ENCODE measurements around the gene THBS1.

Gene THBS1

GRCh38 chr15:39608185-39609139 is 27.6 kb downstream of the THBS1 start:
- no peak for DNase-seq (ENCODE audit: low read depth)

- DNase-seq (ENCODE audit: low read depth) = no peak
Observed at GRCh38 chr15:39609166-39609916, 28.5 kb downstream of the THBS1 start.

DNA sequence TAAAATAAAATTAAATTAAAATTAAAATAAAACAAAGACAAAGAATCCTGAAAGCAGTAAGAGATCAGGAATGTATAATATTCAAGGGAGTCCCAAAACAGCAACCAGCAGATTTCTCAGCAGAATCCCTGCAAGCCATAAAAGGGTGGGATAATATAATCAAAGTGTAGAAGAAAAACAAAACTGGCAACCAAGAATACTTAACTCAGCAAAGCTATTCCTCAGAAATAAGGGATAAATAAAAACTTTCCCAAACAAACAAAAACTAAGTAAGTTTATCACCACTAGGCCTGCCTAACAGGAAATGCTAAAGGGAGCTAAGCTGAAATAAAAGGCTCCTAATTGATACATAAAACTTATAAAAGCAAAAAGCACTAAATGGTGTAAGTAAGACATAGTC is 29.8 kb downstream of the THBS1 start:
- DNase-seq (ENCODE audit: low read depth) = no peak

- DNase-seq (ENCODE audit: low read depth) = no peak
Observed at GRCh38 chr15:39613271-39613670, 32.4 kb downstream of the THBS1 start.

GRCh38 chr15:39613861-39614260 is 33.0 kb downstream of the THBS1 start:
- DNase-seq (ENCODE audit: low read depth) = no peak

- DNase-seq (ENCODE audit: low read depth) = no peak
Observed at GRCh38 chr15:39616731-39617455, 36.0 kb downstream of the THBS1 start.

DNA sequence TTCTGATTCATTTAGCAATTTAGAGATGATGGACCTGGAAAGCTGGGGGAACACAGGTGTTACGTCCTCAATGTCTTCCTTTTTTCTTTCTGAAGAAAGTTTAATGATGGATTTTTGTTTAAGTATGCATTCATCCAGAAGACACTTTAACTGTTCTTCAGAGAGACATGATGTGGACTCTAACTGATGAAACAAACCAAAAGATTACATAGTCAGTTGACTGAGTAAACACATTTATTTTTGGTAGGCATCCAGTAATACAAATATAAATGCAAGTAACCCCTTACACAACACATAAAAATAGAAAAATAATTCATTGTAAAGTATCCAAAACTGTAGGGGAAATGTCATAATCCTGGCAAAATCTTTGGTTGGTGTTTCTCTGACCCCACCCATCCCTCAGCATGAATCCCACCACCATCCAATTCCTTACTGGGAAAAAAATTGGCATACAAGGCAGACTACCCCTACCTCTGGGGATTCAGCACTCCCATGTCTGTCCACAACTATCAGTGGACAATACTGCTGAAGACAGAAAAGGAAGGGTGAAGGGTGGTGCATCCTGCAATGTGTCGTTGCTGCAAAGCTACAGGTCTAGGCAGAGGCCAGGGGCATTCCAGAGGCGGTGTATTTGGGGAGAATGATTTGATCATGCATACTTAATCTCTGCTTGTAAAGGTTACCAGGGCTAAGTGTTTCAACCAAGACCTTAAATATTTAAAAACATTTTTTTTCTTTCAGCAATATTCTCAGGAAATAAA is 37.4 kb downstream of the THBS1 start:
- no peak for DNase-seq (ENCODE audit: low read depth)

GRCh38 chr15:39621210-39621609 is 40.3 kb downstream of the THBS1 start:
- DNase-seq (ENCODE audit: low read depth) = no peak

GRCh38 chr15:39621976-39622375 is 41.1 kb downstream of the THBS1 start:
- DNase-seq (ENCODE audit: low read depth) = no peak

- no peak for DNase-seq (ENCODE audit: low read depth)
Observed at GRCh38 chr15:39622660-39623516, 42.0 kb downstream of the THBS1 start.

DNA sequence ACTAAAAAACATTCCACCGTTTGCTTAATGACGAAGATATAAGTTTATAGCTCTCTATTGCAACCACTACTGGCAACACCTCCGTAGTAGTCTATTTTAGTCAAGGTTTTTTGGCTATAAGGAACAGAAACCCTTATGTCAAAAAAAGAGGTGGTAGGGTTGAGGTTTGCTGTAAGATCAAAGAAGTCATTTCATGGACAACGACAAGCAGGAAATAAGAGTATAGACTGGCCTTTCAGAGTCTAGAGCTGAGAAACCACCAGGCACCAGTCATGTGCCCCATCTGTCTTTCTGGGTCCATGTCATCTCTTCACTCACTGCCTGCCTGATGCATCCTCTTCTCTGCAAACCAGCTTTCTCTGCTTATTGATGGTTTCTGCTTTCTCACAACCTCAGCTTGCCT is 42.7 kb downstream of the THBS1 start:
- DNase-seq (ENCODE audit: low read depth) = no peak

GRCh38 chr15:39624806-39625205 is 43.9 kb downstream of the THBS1 start:
- peak; percentile 14 for DNase-seq (ENCODE audit: low read depth)

DNA sequence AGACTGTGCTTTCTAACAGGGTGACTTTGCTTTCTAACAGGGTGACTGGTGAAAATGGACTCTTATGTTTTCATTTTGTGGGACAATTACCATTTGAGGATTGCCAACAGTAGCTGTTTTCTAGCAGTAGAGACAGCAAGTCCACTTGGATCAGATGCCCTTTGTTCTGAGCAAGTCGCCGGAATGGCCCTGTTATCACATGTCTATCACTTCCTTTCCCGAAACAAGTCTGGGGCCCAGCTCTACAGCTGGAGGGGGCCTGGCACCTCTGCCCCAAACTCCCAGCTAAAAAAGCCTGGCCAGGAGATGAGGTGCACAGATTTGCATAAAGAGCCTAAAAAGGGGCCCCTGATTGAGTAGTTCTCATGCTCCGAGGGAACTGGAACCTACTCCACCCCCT is 44.6 kb downstream of the THBS1 start:
- no peak for DNase-seq (ENCODE audit: low read depth)

- no peak for DNase-seq (ENCODE audit: low read depth)
Observed at GRCh38 chr15:39625856-39626255, 45.0 kb downstream of the THBS1 start.

DNA sequence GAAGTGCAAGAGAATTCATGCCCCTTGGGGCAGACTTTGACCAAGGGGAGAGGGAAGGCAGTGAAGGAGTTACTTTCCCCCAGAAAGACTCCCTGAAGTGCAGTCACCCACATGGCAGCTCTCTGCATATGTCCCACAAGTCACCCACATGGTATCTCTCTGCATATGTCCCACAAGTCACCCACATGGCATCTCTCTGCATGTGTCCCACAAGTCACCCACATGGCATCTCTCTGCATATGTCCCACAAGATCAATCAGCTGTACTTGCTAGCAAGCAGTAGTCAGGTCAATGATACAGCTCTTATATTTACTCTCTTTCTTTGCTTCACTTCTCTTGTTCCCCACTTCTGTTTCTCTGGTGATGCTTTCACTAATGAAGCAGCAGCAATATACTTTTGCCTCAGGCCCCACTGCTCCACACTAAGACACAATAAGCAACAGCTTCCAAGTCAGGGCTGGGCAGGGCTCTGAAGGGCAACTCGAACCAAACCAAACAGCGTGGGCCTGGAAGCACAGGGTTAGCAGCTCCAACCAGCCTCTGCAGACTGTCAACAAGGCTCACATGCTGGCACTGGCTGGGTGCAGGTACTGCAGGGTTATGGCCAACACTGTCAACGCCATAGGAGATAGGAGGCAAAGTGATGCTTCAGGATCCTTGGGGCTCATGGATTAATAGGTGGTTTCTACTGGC is 46.7 kb downstream of the THBS1 start:
- DNase-seq (ENCODE audit: low read depth) = no peak

DNA sequence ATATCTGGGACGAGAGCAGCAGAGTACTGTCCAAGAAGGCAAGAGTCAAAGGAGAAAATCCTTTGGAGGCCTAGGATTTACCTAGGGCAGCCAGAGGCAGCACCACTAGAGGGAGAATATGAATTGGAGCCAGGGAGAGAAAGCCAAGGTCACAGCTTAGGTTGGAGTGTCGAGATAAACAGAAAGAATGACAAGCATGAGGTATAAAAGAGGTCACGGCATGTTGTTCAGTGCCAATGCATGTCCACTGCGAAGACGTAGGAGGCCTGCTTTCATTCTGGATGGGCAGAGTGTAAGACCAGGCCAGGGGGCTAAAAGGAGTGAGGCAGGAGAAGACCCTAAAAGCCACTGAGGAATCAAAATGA is 47.2 kb downstream of the THBS1 start:
- no peak for DNase-seq (ENCODE audit: low read depth)

DNA sequence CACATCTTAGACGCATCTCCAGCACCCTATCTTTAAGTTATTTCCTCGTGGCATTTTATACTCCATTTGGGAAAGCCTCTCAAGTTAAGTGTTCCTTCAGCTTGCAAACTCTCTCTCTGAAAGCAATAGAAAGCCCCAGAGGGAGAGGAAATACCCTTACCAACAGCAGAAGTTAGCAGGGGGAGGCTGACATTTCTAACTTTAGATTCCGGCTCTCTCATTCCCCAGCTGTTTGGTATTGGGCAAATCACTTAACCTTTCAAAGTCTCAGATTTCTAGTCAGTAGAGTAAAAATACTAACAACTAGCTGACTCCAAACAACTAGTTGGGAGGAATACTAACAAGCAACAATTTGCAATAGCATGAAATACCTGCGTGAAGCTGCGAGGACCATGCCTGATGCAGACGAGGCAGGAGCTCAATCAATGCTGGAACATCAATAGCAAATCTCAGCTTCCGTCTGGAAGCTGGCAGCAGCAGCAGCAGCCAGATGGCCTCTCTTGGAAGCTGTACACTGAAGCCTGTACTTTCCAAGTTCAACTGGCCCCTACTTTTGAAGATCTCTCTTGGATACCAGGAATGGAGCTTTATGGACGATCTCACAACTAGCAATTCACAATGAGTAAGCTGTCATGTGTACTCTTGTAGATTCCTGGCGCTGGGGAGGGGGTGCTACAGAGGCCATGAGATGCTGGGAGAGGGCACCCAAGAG is 47.8 kb downstream of the THBS1 start:
- DNase-seq (ENCODE audit: low read depth) = no peak

GRCh38 chr15:39629371-39629770 is 48.5 kb downstream of the THBS1 start:
- DNase-seq (ENCODE audit: low read depth) = peak; percentile 42

DNA sequence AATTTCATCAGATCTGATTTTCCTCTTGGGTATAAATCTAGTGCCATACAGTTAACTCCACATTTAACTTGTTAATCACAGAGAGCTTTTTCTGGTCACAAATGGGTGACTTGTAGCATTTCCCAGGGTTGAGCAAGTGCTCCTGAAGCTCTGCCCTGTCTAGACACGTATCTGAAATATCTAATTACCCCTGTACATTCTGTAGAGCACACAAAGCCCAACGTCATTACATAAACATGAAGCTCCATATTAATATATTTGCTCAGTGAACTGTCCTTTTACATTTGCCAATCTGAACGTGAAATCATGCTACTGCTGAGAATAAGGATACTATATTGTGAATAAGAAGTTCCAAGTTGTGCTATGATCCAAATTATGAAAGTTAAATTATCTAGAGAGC is 49.0 kb downstream of the THBS1 start:
- DNase-seq (ENCODE audit: low read depth) = no peak

DNA sequence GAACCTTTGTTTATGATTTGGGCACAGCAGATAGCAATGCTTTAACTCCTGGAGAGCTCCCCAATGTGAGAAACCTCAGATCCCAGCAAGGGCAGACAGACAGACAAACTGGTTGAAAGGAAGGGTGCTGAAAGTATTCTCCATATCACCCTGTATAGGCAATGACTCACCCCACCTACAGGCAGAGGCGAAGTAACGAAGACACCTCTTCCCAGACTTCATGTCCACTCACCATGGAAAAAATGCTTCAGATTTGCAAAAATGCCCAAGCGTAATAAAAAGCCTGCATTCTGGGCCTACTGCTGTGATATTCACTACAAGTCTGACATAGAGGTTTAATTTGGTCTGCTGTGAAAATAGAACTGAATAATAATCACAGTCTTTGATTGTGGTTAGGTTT is 50.5 kb downstream of the THBS1 start:
- DNase-seq (ENCODE audit: low read depth) = no peak
